Epidermal melanocyte (primary cell): Measurements from ENCODE around the gene EPX.

Source experiments
- DNase-seq: peaks from one replicate; pipeline ENCODE4 v3.0.0; 2011; ENCODE audit warnings: low spot score; ENCODE audit not compliant: insufficient read length

Gene EPX

GRCh38 chr17:58252141-58252540 lies 59.6 kb downstream of the EPX start:
- no peak for DNase-seq

- no peak for DNase-seq
Measured at GRCh38 chr17:58253082-58253481, 60.6 kb downstream of the EPX start.
